NCI-H345 treated with DMSO at 0.1 percent for 48 hours (cell line): ENCODE results near the gene ZBTB17.
A peak's percentile ranks its signal among the peaks of the same experiment; 100 is the strongest.
"Not testable (repeated sequence)": the region's sequence is repeated elsewhere in the genome, so short reads cannot be mapped to it uniquely, and the experiment has no call there.

Source experiments
- DNase-seq: peaks from one replicate; lab custom pipeline; 2025; ENCODE audit not compliant: unreplicated experiment; lab: John Stamatoyannopoulos, UW

Gene ZBTB17

GRCh38 chr1:16011936-16012589, 36.2 kb upstream of the ZBTB17 start:
- DNase-seq = no peak

- DNase-seq = no peak
These were observed 34.9 kb upstream of the ZBTB17 start for GRCh38 chr1:16010837-16011236.

- DNase-seq = no peak
These were observed 33.8 kb upstream of the ZBTB17 start for GRCh38 chr1:16009678-16010077.

- peak; percentile 48 for DNase-seq
These were observed 33.1 kb upstream of the ZBTB17 start for GRCh38 chr1:16009030-16009460.

GRCh38 chr1:16007671-16008341, 31.9 kb upstream of the ZBTB17 start:
- no peak for DNase-seq

- DNase-seq = no peak
These were observed 30.9 kb upstream of the ZBTB17 start for GRCh38 chr1:16006552-16007485.

GRCh38 chr1:16006010-16006409, 30.1 kb upstream of the ZBTB17 start:
- DNase-seq = no peak

GRCh38 chr1:16005597-16005996, 29.7 kb upstream of the ZBTB17 start:
- DNase-seq = no peak

GRCh38 chr1:16001274-16001673, 25.4 kb upstream of the ZBTB17 start:
- DNase-seq = not testable (repeated sequence)

- DNase-seq = no peak
These were observed 23.0 kb upstream of the ZBTB17 start for GRCh38 chr1:15998929-15999328.

GRCh38 chr1:15997637-15998280, 21.9 kb upstream of the ZBTB17 start:
- no peak for DNase-seq

- no peak for DNase-seq
These were observed 21.2 kb upstream of the ZBTB17 start for GRCh38 chr1:15997076-15997585.

- no peak for DNase-seq
These were observed 18.9 kb upstream of the ZBTB17 start for GRCh38 chr1:15994590-15995351.

GRCh38 chr1:15994081-15994480, 18.2 kb upstream of the ZBTB17 start:
- DNase-seq = no peak

- DNase-seq = no peak
These were observed 17.8 kb upstream of the ZBTB17 start for GRCh38 chr1:15993666-15994065.

- DNase-seq = no peak
These were observed 16.9 kb upstream of the ZBTB17 start for GRCh38 chr1:15992582-15993500.

GRCh38 chr1:15992187-15992553, 16.3 kb upstream of the ZBTB17 start:
- no peak for DNase-seq

- DNase-seq = no peak
These were observed 15.7 kb upstream of the ZBTB17 start for GRCh38 chr1:15991427-15992186.

- DNase-seq = no peak
These were observed 13.9 kb upstream of the ZBTB17 start for GRCh38 chr1:15989776-15990175.
